GM23338 (cell line): ENCODE data around the gene WNT2B.
"Not testable (repeated sequence)": the region's sequence is repeated elsewhere in the genome, so short reads cannot be mapped to it uniquely, and the experiment has no call there.

ENCODE experiments used
- CREB1 ChIP-seq: fragments of 250-450 bp; sonication (Bioruptor Pico); IDR thresholded peaks from 2 replicates; pipeline ENCODE4 v1.5.0; 2020; ENCODE audit warnings: low read depth, mild to moderate bottlenecking, moderate library complexity
- CTCF ChIP-seq, 2 experiments: fragments of 200-600 bp in 1 of 2; sonication (generic) in 1 of 2; conservative IDR thresholded peaks; 2 replicates each; pipeline versions ENCODE4 v1.5.1 to v1.6.1; 2016 to 2017; ENCODE audit warnings: antibody characterized with exemption in 2 of 2, low read depth in 2 of 2, mild to moderate bottlenecking in 2 of 2, moderate library complexity in 1 of 2
- EZH2 ChIP-seq: fragments of 200-600 bp; sonication (generic); IDR thresholded peaks from one replicate; pipeline ENCODE4 v1.8.0; 2017; ENCODE audit warnings: antibody characterized with exemption, mild to moderate bottlenecking, low read depth; ENCODE audit not compliant: unreplicated experiment
- EZH2phosphoT487 ChIP-seq: fragments of 200-600 bp; sonication (generic); IDR thresholded peaks from one replicate; pipeline ENCODE4 v1.8.1; 2018; ENCODE audit warnings: antibody characterized with exemption; ENCODE audit not compliant: unreplicated experiment
- JUNB ChIP-seq: IDR thresholded peaks from one replicate; pipeline ENCODE4 v1.6.1; 2016; ENCODE audit warnings: antibody characterized with exemption; ENCODE audit not compliant: unreplicated experiment
- NANOG ChIP-seq: IDR thresholded peaks from 2 replicates; pipeline ENCODE4 v1.6.1; 2016; ENCODE audit warnings: antibody characterized with exemption, borderline replicate concordance
- POLR2AphosphoS5 ChIP-seq: IDR thresholded peaks from 2 replicates; pipeline ENCODE4 v1.6.1; 2016; ENCODE audit warnings: antibody characterized with exemption, low read depth
- ZNF331 ChIP-seq: fragments of 250-450 bp; sonication (Bioruptor Pico); IDR thresholded peaks from 2 replicates; pipeline ENCODE4 v1.5.0; 2020; ENCODE audit warnings: low read depth, mild to moderate bottlenecking, moderate library complexity

- TF ChIP-seq POLR2AphosphoS5; EZH2; NANOG; CTCF (conservative IDR thresholded peaks at IDR 0.05; ENCODE audit: low read depth in 2 of 2); ZNF331; EZH2phosphoT487; CREB1 (CRISPR knock-in tag); JUNB: not testable (repeated sequence)
These were observed 21.1 kb upstream of the WNT2B start for GRCh38 chr1:112487686-112488085.
